Embryonic facial prominence (tissue), 1 donor: Measurements from ENCODE around the gene CPE.
"Not testable (repeated sequence)": the region's sequence is repeated elsewhere in the genome, so short reads cannot be mapped to it uniquely, and the experiment has no call there.

ENCODE experiments used
- DNase-seq: peaks from one replicate; pipeline ENCODE4 v3.0.0-alpha.2; 2016; ENCODE audit errors: extremely low spot score

CPE gene

GRCh38 chr4:165461159-165461821, 82.5 kb downstream of the CPE start:
- no peak for DNase-seq

GRCh38 chr4:165462009-165462408, 83.2 kb downstream of the CPE start:
- no peak for DNase-seq

- no peak for DNase-seq
These were observed 85.6 kb downstream of the CPE start for GRCh38 chr4:165464376-165464775.

- DNase-seq: peak; percentile 70
These were observed 86.1 kb downstream of the CPE start for GRCh38 chr4:165464813-165465381.

GRCh38 chr4:165470009-165470408, 91.2 kb downstream of the CPE start:
- DNase-seq: no peak

- no peak for DNase-seq
These were observed 94.3 kb downstream of the CPE start for GRCh38 chr4:165472943-165473676.

GRCh38 chr4:165474784-165475705, 96.2 kb downstream of the CPE start:
- DNase-seq: no peak

- DNase-seq: no peak
These were observed 96.9 kb downstream of the CPE start for GRCh38 chr4:165475706-165476070.

GRCh38 chr4:165476214-165477098, 97.6 kb downstream of the CPE start:
- DNase-seq: no peak

- no peak for DNase-seq
These were observed 99.0 kb downstream of the CPE start for GRCh38 chr4:165477799-165478198.

GRCh38 chr4:165478260-165478659, 99.5 kb downstream of the CPE start:
- no peak for DNase-seq

- DNase-seq: no peak
These were observed 102.4 kb downstream of the CPE start for GRCh38 chr4:165481053-165481835.

GRCh38 chr4:165489786-165490185, 111.0 kb downstream of the CPE start:
- no peak for DNase-seq

GRCh38 chr4:165492583-165492982, 113.8 kb downstream of the CPE start:
- DNase-seq: not testable (repeated sequence)

- DNase-seq: peak; percentile 36
These were observed 114.6 kb downstream of the CPE start for GRCh38 chr4:165493359-165493758.

- no peak for DNase-seq
These were observed 124.4 kb downstream of the CPE start for GRCh38 chr4:165502916-165503907.

GRCh38 chr4:165504184-165504583, 125.4 kb downstream of the CPE start:
- DNase-seq: no peak

GRCh38 chr4:165505958-165506837, 127.4 kb downstream of the CPE start:
- no peak for DNase-seq
